ENCODE results near the gene DIAPH2.

The DIAPH2 gene

GRCh38 chrX:97504431-97504830 lies 819.8 kb downstream of the DIAPH2 start:
- no peaks in the 10 kb centered on the region for H3K4me1 Mint-ChIP-seq (ENCODE audit: low read depth)
- H3K27me3 Mint-ChIP-seq (ENCODE audit: low read depth), result no peaks in the 10 kb centered on the region
- H3K9me3 Mint-ChIP-seq, result no peaks in the 10 kb centered on the region

DNA sequence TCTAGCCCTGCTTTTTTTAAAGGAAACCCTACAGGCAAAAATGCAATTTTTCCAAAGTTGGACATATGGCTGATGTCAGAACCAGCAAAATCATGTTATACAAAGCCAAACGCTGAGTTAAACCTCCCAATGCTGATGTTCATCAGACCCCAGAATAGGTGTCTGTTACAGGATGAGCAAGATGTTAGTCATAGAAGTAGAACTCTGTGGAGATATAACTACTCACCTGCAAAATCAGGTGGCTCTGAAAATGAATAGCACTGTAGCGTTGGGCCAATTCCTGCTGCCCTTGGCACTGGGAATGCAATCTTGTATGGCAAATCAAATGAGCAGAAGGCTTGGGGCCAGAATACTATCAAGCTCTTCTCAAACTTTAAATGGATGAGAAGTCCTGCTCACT lies 833.1 kb downstream of the DIAPH2 start:
- no peaks in the 10 kb centered on the region for H3K9me3 Mint-ChIP-seq
- DNase-seq (ENCODE audit: low spot score), result no peak
- H3K4me3 Mint-ChIP-seq, result no peak overlapping the region
- no peaks in the 10 kb centered on the region for H3K4me1 Mint-ChIP-seq (ENCODE audit: low read depth)
- no peaks in the 10 kb centered on the region for H3K27me3 Mint-ChIP-seq (ENCODE audit: low read depth)
- no peaks in the 10 kb centered on the region for H3K36me3 Mint-ChIP-seq (ENCODE audit: low read depth)
- H3K27ac Mint-ChIP-seq, result no peak overlapping the region

More at GRCh38 chrX:97504431-97504830, 819.8 kb downstream of the DIAPH2 start:
- DNase-seq (ENCODE audit: low spot score), result no peak
- Mint-ChIP-seq H3K27ac (no peak overlapping the region), H3K4me3 (no peak overlapping the region), H3K36me3 (ENCODE audit: low read depth) (no peaks in the 10 kb centered on the region)

DNA sequence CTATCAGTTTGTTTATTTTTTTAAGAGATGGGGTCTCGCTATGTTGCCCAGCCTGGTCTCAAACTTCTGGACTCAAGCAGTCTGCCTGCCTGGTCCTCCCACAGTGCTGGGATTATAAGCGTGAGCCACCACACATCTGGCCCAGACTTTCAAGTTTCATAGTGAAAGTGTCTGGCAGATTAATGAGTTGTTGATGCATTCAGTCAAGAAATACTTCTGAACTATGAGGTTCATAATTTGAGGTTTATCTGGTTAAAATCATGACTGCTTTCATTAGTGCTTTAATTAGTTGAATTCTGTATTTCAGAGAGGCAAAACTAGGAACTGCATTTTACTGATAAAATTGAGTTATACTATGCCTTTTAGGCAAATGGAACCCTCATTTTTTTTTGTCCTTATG lies 837.7 kb downstream of the DIAPH2 start:
- Mint-ChIP-seq H3K27me3 (ENCODE audit: low read depth) (no peaks in the 10 kb centered on the region), H3K9me3 (peaks cover 6% of the 10 kb centered on the region), H3K27ac (no peak overlapping the region), H3K4me3 (no peak overlapping the region), H3K36me3 (ENCODE audit: low read depth) (no peaks in the 10 kb centered on the region), H3K4me1 (ENCODE audit: low read depth) (no peaks in the 10 kb centered on the region)
- DNase-seq (ENCODE audit: low spot score), result no peak

DNA sequence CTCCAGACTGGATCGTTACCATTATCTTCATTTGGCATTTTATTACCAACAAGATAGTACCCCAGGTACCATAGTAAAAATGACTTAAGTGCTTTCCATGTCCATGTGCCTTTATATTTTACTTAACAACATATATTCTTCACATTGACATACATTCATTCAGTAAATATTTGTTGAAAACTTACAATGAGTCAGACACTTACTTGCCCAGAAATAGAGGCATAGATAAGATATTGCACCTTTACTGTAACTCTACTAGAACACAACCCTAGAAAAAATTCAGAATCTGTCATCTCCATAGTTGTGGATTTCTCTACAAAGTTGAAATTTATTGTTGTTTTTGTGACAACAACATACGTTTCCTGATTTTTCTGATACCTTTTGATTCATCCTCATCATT lies 839.7 kb downstream of the DIAPH2 start:
- no peaks in the 10 kb centered on the region for H3K36me3 Mint-ChIP-seq (ENCODE audit: low read depth)
- H3K4me3 Mint-ChIP-seq, result no peak overlapping the region
- no peak for DNase-seq (ENCODE audit: low spot score)
- H3K4me1 Mint-ChIP-seq (ENCODE audit: low read depth), result peaks cover 2% of the 10 kb centered on the region
- H3K9me3 Mint-ChIP-seq, result peaks cover 10% of the 10 kb centered on the region
- no peak overlapping the region for H3K27ac Mint-ChIP-seq
- no peaks in the 10 kb centered on the region for H3K27me3 Mint-ChIP-seq (ENCODE audit: low read depth)

DNA sequence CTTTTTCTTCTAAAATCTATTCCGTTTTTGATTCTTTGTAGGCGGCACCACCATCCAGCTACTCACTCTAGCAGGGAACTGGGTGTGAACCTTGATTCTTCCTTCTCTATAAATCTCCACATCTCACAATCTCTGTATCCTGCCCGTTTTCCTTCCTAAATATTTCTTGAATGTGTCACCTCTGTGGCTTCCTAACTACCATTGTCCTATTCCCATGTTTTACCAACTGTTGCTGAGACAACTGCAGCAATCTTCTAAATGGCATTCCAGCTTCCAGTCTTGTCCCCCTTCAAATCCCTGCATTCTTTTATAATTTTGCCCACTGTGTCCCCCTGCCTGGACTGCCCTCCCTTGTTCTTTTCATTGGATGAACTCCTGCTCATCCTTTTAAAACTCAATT lies 840.4 kb downstream of the DIAPH2 start:
- DNase-seq (ENCODE audit: low spot score), result no peak
- Mint-ChIP-seq H3K36me3 (ENCODE audit: low read depth) (peaks cover 3% of the 10 kb centered on the region), H3K4me1 (ENCODE audit: low read depth) (peaks cover 2% of the 10 kb centered on the region), H3K27me3 (ENCODE audit: low read depth) (no peaks in the 10 kb centered on the region), H3K4me3 (no peak overlapping the region), H3K9me3 (peaks cover 16% of the 10 kb centered on the region), H3K27ac (no peak overlapping the region)

DNA sequence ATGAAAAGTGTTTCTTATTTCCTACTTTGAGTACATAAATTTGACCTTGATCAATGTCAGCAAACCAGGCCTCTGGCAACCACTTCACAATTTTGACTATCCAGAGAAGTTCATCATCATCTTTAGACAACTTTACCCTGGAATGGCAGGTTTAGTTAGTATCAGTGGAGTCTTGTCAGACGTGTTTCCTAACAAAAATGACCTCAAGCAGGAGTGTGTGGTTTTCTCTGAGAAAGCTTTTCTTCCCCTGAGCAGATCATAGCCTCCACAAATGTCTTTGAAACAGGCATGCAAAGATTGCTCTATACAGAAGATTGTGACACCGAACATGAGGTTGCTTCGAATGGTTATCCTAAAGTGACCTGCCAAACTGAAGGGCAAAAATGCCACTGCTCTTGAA lies 841.3 kb downstream of the DIAPH2 start:
- H3K27me3 Mint-ChIP-seq (ENCODE audit: low read depth), result no peaks in the 10 kb centered on the region

GRCh38 chrX:97527725-97528124 lies 843.1 kb downstream of the DIAPH2 start:
- Mint-ChIP-seq H3K4me1 (ENCODE audit: low read depth) (peaks cover 2% of the 10 kb centered on the region), H3K27me3 (ENCODE audit: low read depth) (no peaks in the 10 kb centered on the region), H3K4me3 (no peak overlapping the region), H3K36me3 (ENCODE audit: low read depth) (peaks cover 3% of the 10 kb centered on the region), H3K27ac (no peak overlapping the region), H3K9me3 (peaks cover 29% of the 10 kb centered on the region)
- no peak for DNase-seq (ENCODE audit: low spot score)

More for the DNA sequence above, 841.3 kb downstream of the DIAPH2 start:
- Mint-ChIP-seq H3K27ac (no peak overlapping the region), H3K9me3 (peaks cover 25% of the 10 kb centered on the region), H3K4me1 (ENCODE audit: low read depth) (peaks cover 2% of the 10 kb centered on the region), H3K36me3 (ENCODE audit: low read depth) (peaks cover 3% of the 10 kb centered on the region), H3K4me3 (no peak overlapping the region)
- no peak for DNase-seq (ENCODE audit: low spot score)

GRCh38 chrX:97529536-97530200 lies 845.0 kb downstream of the DIAPH2 start:
- H3K27ac Mint-ChIP-seq, result no peak overlapping the region
- no peaks in the 10 kb centered on the region for H3K27me3 Mint-ChIP-seq (ENCODE audit: low read depth)
- no peak for DNase-seq (ENCODE audit: low spot score)
- peaks cover 3% of the 10 kb centered on the region for H3K36me3 Mint-ChIP-seq (ENCODE audit: low read depth)
- no peak overlapping the region for H3K4me3 Mint-ChIP-seq
- peaks cover 2% of the 10 kb centered on the region for H3K4me1 Mint-ChIP-seq (ENCODE audit: low read depth)
- peaks cover 29% of the 10 kb centered on the region for H3K9me3 Mint-ChIP-seq

- peaks cover 25% of the 10 kb centered on the region for H3K9me3 Mint-ChIP-seq
- no peak for DNase-seq (ENCODE audit: low spot score)
- H3K36me3 Mint-ChIP-seq (ENCODE audit: low read depth), result peaks cover 3% of the 10 kb centered on the region
- H3K4me3 Mint-ChIP-seq, result no peak overlapping the region
- no peaks in the 10 kb centered on the region for H3K27me3 Mint-ChIP-seq (ENCODE audit: low read depth)
- H3K27ac Mint-ChIP-seq, result no peak overlapping the region
- peaks cover 2% of the 10 kb centered on the region for H3K4me1 Mint-ChIP-seq (ENCODE audit: low read depth)
Observed at GRCh38 chrX:97531825-97532224, 847.2 kb downstream of the DIAPH2 start.

DNA sequence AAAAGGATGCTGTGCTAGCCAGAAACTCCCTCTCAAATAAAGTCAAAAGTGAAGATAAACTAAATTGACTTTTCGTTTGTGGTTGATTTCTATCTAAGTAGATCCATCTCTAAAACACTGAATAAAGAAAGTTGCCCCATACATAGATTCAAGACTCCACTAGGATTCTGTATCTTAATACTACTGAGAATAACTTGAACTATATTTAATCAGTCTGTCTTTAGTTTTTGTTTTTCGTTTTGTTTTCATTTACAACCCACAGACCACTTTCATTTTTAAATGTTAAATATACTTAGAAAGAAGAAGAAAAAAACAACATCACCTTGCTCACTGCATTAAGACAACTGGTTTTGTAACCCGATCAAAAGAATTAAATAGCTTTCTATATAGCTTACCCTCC lies 854.1 kb downstream of the DIAPH2 start:
- no peak for DNase-seq (ENCODE audit: low spot score)
- Mint-ChIP-seq H3K4me1 (ENCODE audit: low read depth) (no peaks in the 10 kb centered on the region), H3K27ac (no peak overlapping the region), H3K9me3 (no peaks in the 10 kb centered on the region), H3K36me3 (ENCODE audit: low read depth) (no peaks in the 10 kb centered on the region), H3K4me3 (no peak overlapping the region), H3K27me3 (ENCODE audit: low read depth) (no peaks in the 10 kb centered on the region)

DNA sequence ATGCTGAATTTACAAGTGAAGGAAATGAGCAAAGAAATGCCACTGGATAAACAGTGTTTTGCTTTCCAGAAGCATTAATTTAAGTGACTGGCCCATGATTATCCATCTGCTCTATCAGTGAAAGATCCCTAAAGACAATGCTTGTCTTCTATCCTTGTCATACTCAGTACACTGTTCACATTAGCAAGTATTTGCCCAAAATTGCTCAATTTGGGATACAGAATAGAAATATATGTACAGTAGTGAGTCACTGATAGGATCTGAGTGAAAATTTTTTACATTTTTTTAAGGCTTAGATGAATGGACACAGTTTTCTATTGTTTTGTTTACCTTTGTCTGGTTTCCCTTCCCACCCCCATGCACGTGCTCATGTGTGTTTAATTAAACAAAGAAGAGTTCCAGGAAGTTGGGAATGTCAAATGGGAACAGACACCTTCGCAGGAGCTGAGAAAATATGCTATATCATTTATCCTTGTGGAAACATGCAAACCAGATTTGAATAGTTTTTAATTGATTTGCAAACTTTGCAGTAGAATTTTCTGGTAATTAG lies 855.4 kb downstream of the DIAPH2 start:
- Mint-ChIP-seq H3K4me1 (ENCODE audit: low read depth) (no peaks in the 10 kb centered on the region), H3K27me3 (ENCODE audit: low read depth) (no peaks in the 10 kb centered on the region), H3K27ac (no peak overlapping the region), H3K4me3 (no peak overlapping the region), H3K9me3 (no peaks in the 10 kb centered on the region), H3K36me3 (ENCODE audit: low read depth) (no peaks in the 10 kb centered on the region)
- no peak for DNase-seq (ENCODE audit: low spot score)

- Mint-ChIP-seq H3K27me3 (ENCODE audit: low read depth) (no peaks in the 10 kb centered on the region), H3K4me3 (no peak overlapping the region), H3K4me1 (ENCODE audit: low read depth) (no peaks in the 10 kb centered on the region), H3K9me3 (no peaks in the 10 kb centered on the region), H3K36me3 (ENCODE audit: low read depth) (no peaks in the 10 kb centered on the region), H3K27ac (no peak overlapping the region)
- no peak for DNase-seq (ENCODE audit: low spot score)
Observed at GRCh38 chrX:97547877-97548578, 863.4 kb downstream of the DIAPH2 start.

DNA sequence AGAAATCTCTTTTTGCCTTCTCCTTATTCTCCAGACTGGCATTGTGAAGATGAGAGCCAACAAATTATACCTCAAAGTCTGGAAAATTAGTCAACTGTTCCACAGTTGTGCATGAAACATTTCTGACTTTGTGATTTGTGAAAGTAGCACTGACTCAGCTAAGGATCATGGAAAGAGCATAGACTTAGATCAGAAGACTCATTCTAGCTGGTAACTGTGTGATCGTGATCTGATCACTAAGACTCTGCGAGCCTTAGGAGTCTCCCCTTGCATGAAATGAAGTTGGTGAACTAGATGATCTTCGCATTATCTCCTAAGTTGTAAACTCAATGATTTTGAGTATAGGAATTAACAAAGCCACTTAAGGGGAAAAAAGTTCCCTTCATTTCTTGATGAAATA lies 867.2 kb downstream of the DIAPH2 start:
- Mint-ChIP-seq H3K4me3 (no peak overlapping the region), H3K9me3 (no peaks in the 10 kb centered on the region), H3K27me3 (ENCODE audit: low read depth) (no peaks in the 10 kb centered on the region), H3K4me1 (ENCODE audit: low read depth) (no peaks in the 10 kb centered on the region), H3K27ac (no peak overlapping the region), H3K36me3 (ENCODE audit: low read depth) (peaks cover under 1% of the 10 kb centered on the region)
- no peak for DNase-seq (ENCODE audit: low spot score)

DNA sequence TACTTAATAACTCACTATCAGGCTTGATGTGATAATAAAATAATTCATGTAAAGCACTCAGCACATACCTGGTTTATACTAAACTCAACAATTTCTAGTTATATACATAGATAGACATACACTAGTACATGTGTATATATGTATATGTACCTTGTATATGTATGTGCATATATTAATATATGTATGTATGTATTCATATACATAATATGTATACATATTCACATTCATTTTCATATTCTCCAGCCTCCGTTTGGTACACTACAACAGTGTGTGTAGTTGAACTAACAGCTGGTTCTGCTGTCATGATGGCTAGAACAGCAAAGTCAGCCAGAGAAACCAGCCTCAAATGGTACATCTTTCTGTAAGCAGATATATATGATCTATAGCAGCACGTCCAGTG lies 869.2 kb downstream of the DIAPH2 start:
- H3K27me3 Mint-ChIP-seq (ENCODE audit: low read depth), result no peaks in the 10 kb centered on the region
- no peak for DNase-seq (ENCODE audit: low spot score)
- no peak overlapping the region for H3K4me3 Mint-ChIP-seq
- no peaks in the 10 kb centered on the region for H3K4me1 Mint-ChIP-seq (ENCODE audit: low read depth)
- no peak overlapping the region for H3K27ac Mint-ChIP-seq
- peaks cover 3% of the 10 kb centered on the region for H3K36me3 Mint-ChIP-seq (ENCODE audit: low read depth)
- H3K9me3 Mint-ChIP-seq, result no peaks in the 10 kb centered on the region
